Activated effector memory CD4-positive, alpha-beta T cell treated with anti-CD3 and anti-CD28 coated beads, Interleukin-2, amount 50 U/mL, for 16 hours (primary cell): Measurements from ENCODE around the gene RASGEF1C.

Experiments used
- DNase-seq: peaks from one replicate; pipeline ENCODE4 v3.0.0-alpha.2; 2020

The RASGEF1C gene

DNA sequence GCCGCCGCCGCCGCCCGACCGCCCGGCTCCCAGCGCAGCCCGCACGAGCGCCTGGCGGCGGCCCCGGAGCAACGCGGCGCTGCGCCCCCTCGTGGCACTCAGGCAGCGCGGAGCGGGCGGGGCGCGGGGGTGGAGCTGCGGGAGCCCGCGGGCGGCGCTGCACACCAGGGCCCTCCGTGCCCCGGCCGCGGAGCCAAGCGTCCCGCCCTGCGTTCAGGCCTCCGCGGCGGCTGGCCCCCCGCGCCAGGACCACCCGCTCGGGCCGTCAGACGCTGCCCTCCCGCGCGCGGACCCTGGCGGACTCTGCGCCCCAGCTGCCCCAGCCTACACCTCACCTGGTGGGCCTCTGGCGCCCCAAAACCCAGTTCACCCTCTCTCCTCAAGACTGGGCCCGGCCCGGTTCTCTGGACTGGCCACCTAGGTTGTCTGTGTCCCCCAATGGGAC is at the start of gene RASGEF1C:
TSS of gene RASGEF1C (minus strand) at position 75 of the 445 bp plus-strand sequence. CDS start 71,159 bp downstream, outside the sequence.
- DNase-seq: peak; percentile 86

DNA sequence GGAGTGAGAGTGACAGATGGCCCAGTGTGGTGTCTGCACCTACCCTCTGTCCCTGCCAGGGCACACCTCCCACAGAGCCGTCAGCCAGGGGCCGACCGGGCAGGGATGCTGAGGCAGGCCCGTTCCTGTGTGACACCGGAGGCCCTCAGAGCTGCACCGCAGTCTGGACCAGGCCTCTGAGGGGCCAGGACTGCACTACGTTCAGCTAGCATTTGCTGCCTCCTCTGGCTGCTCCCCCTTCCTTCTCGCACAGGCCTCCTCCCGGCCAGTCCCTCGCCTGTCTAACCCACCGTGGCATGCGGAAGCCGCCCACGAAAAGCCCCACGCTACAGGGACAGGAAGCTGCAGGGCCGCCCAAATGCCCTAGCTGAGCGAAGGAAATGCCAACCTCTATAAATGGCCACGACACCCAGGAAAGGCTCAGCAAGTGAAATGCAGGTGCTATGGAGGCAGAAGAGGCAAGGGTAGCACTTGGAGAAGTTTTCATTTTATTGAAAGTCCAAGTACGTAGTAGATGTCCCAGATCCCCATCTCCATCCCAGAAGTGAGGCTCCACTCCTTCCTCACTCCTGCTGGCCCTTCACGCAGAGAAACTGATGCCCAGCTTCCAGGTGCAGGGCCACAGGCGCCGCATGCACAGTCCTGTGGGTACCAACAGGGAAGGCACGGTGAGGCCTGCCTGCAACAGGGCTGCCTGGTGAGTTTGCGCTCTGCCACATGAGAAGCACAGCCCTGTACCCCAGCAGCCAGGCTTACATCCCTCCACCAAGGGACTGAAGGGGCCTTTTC is 44.2 kb upstream of the RASGEF1C start:
- no peak for DNase-seq

DNA sequence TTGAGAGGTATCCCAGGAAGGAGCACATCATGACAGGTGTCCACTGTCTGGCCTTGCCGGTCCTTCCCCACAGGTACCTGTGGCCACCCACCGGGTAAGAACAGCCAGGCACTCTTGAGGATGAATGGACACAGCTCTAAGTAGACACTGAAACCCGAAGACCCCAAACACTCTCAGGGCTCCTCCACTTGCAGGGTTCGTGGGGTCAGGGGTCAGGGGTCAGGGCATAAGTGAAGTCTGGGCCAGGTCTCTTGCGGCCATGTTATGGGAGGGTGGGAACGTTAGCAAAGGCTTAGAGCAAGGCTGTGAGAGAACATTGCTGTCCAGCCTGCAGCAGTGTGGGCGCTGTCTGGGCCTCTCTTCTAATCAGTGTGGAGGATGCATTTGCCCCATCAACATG is 42.9 kb upstream of the RASGEF1C start:
- no peak for DNase-seq

DNA sequence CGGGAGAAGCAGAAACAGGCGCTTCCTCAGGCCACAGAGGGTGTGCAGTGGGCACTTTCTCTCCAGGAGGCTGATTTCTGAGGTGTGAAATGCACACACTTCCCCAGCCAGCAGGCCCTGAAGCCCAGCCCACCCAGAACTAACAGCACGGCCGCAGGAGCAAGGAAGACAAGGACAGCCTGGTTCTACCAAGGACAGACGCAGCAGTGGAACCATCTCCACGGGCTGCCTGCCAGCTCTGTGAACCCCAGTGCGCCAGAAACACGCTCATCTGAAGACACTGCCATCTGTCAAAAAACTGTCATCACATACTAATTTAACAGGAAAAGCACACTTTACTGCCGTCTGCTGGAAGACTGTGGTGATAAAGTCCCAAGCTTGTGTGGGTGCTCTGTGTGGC is 42.1 kb upstream of the RASGEF1C start:
- no peak for DNase-seq

GRCh38 chr5:180250329-180250728 is 41.3 kb upstream of the RASGEF1C start:
- no peak for DNase-seq

GRCh38 chr5:180241600-180241999 is 32.6 kb upstream of the RASGEF1C start:
- DNase-seq: no peak

DNA sequence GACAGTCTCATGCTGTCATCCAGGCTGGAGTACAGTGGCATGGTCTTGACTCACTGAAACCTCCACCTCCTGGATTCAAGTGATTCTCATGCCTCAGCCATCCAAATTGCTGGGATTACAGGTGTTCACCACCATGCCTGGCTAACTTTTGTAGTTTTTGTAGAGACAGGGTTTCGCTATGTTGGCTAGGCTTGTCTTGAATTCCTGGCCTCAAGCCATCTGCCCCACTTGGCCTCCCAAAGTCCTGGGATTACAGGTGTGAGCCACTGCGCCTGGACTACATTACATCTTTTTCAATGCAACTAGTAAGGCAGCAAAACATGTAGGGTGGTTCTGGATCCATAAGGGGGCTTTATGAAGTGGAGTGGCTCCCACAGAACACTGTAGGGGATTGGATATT is 29.6 kb upstream of the RASGEF1C start:
- DNase-seq: no peak

DNA sequence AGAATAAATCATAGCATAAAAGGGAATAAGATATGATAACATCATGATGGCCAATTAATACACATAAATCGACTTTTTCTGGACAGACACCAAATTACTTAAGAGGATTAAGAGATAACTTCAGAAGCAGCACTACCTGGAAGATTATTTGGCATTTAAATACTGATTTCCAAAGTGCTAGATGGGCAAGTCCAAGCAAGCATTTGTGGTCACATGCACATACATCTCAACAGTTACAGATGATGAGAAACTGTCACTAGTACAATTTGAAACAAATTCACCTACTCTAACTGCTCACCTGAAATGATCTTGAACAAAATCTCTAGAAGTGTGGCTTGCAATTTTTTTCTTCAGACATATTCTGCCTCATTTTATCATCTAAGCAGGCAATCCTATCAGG is 26.8 kb upstream of the RASGEF1C start:
- DNase-seq: no peak

- DNase-seq: no peak
Measured at GRCh38 chr5:180235077-180235476, 26.1 kb upstream of the RASGEF1C start.

- no peak for DNase-seq
Measured at GRCh38 chr5:180234271-180234670, 25.3 kb upstream of the RASGEF1C start.

DNA sequence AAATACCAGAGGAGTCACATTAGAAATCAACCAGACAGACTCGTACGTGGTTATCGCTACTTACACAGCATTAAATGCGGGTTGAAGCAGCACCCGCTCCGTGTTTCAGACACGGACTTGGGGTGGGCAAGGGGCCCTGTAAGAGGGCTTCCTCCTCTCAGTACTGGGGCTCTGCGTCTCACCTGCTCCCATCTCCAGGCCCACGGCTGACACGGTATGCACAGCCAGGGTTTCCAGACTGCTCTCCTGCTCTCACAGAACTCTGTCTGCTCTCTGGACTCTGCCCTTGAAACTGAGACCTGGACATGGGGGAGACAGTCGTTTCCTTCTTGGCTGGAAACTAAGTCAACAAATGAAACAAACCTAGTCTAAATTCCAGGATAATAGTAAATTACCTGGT is 24.7 kb upstream of the RASGEF1C start:
- DNase-seq: peak; percentile 50

- peak; percentile 44 for DNase-seq
Measured at GRCh38 chr5:180230017-180230416, 21.0 kb upstream of the RASGEF1C start.

- no peak for DNase-seq
Measured at GRCh38 chr5:180222056-180222455, 13.0 kb upstream of the RASGEF1C start.

GRCh38 chr5:180217797-180218196 is 8.8 kb upstream of the RASGEF1C start:
- no peak for DNase-seq

DNA sequence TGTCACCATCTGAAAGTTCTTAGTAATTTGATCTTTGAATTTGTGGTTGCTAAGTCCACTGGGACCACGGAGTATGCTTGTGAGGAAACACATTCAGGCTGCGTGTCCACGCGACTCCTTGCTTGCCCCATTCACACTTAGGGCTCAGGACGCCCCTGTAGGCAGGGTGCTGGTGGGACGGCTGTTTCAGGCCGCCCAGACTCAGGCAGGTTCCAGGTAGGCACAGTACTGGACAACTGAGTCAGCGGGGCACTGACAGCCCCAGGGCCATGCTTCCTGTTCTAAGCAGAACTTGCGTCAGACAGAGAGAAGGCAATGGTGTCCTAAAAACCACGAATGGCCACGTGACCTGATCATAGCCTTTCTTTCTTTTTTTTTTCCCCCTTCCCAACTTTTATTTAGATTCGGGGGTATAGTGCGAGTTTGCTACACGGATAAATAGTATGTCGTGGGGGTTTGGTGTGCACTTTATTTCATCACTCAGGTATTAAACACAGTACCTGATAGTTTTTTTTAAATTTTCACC is 7.7 kb upstream of the RASGEF1C start:
- DNase-seq: no peak

DNA sequence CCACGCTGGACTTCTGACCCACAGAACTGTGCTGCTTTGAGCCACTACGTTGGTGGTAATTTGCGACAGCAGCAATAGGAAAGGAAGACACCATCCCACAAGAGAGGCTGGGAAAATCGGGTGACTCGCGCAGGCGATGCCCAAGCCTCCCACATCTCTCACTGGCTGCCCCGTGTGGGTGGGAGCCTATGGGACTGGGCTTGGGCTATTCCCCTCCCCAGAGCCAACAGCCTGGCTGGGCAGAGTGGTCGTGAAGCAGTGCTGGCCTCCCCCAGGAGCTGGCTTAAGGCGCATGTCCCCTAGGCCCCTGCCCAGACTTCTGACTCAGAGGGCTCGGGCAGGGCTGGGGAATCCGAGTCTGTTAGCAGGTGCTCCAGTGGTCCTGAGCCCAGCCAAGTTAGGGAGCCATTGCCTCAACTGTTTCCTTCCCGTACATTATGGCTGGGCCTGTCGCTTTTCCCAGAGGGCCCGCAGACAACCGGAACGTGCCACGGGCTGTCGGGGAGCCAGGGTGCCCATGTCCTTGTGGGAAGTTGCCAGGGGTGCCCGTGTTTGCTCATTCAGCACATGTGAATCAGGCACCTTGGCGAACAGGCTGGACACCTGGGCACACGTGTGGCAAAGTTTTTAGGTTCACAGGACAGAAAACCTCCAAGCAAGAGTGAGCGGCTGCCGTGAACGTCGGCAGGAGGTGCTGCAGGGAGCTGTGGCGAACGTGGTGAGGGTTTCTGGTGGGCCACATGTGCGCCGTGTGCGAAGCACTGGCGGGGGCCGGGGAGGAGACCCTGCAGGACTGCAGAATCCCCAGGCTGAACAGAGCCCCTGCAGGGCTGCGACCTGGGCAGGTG is 7.0 kb upstream of the RASGEF1C start:
- no peak for DNase-seq

GRCh38 chr5:180214870-180215770 is 6.1 kb upstream of the RASGEF1C start:
- DNase-seq: no peak

- DNase-seq: no peak
Measured at GRCh38 chr5:180213657-180214207, 4.7 kb upstream of the RASGEF1C start.

GRCh38 chr5:180213256-180213600 is 4.2 kb upstream of the RASGEF1C start:
- DNase-seq: no peak

DNA sequence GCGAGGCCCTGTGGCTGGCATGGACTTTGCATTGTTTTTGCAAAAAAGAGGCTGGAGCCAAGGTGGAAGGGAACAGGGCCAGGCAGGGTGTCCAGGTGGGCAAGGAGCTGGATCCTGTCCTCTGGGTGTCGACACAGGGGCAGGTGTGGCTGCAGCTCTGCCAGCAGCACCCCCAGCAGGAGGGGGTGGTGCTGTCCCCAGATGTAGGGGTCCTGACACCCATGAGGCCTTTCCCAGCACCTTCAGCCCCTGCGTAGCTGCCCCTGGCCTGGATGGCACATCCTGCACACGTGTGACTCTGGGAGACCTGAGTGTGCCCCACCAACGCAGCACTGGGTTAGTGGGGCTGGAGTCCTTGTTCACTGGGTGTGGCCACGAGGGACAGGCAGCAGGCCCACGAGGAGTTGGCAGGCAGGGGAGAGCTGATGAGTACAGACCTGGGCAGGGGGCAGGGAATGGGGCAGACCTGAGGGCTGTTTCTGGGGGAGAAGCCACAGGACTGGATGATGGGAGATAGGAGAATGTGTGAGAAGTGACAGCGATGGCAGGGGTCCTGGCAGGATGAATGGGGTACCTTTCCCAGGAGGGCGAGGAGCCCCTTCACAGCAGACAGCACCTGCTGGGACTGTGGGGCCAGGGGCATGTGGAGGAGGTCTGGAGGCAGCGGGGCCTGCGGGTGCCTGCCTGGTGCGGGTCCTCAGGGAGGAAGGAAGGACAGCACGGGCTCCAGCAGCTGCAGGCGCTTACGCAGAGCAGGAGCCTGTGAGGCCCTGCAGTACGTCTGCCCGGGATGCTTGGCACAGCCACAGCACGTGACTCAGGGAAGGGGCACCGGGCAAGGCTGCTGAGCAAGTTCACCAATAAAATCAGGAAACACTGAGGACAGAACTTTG is 3.6 kb upstream of the RASGEF1C start:
- DNase-seq: no peak

DNA sequence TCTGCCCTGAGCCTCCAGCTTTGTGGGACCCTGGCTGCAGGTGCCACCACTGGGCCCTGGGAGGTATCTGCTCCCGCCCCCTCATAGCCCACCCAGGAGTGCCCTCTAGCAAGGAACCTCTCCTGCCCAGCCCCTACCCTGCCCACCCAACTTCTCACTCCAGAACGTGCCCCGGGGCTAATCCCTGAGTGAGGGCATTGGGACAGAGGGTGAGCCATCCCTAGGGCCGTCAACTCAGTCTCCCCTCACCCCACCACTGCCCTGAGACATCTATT is 2.7 kb upstream of the RASGEF1C start:
- no peak for DNase-seq
